SK-N-MC (cell line): ENCODE data around the gene PNKP.
A peak's percentile ranks its signal among the peaks of the same experiment; 100 is the strongest.

Experiments
- EZH2 ChIP-seq: fragments of 200-600 bp; sonication (generic); IDR thresholded peaks from one replicate; pipeline ENCODE4 v1.6.1; 2017; ENCODE audit warnings: antibody characterized with exemption
- FOXP2 ChIP-seq: optimal IDR thresholded peaks from 2 replicates; pipeline ENCODE3; 2011; ENCODE audit warnings: mild to moderate bottlenecking, moderate library complexity; ENCODE audit not compliant: insufficient read depth; ENCODE audit errors: extremely low read length, control extremely low read depth
- POLR2AphosphoS5 ChIP-seq: IDR thresholded peaks from 2 replicates; pipeline ENCODE4 v1.6.1; 2012; ENCODE audit warnings: mild to moderate bottlenecking, low read depth, low read length, borderline replicate concordance

GRCh38 chr19:49889038-49889686, 21.8 kb upstream of the PNKP start:
- peak; percentile 10; the same call in 1 of the 2 replicates for TF ChIP-seq POLR2AphosphoS5
- TF ChIP-seq FOXP2, result no peak
- no peak for TF ChIP-seq EZH2
